T-helper 22 cell (primary cell): ENCODE results near the gene NNT.
"Not testable (repeated sequence)": the region's sequence is repeated elsewhere in the genome, so short reads cannot be mapped to it uniquely, and the experiment has no call there.

Source experiments
- DNase-seq: peaks from one replicate; pipeline ENCODE4 v3.0.0-alpha.2; 2020; ENCODE audit warnings: low read depth

NNT gene

DNA sequence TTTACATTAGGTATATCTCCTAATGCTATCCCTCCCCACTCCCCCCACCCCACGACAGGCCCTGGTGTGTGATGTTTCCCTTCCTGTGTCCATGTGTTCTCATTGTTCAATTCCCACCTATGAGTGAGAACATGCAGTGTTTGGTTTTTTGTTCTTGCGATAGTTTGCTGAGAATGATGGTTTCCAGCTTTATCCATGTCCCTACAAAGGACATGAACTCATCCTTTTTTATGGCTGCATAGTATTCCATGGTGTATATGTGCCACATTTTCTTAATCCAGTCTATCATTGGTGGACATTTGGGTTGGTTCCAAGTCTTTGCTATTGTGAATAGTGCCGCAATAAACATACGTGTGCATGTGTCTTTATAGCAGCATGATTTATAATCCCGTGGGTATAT is 64.4 kb downstream of the NNT start:
- DNase-seq: not testable (repeated sequence)

DNA sequence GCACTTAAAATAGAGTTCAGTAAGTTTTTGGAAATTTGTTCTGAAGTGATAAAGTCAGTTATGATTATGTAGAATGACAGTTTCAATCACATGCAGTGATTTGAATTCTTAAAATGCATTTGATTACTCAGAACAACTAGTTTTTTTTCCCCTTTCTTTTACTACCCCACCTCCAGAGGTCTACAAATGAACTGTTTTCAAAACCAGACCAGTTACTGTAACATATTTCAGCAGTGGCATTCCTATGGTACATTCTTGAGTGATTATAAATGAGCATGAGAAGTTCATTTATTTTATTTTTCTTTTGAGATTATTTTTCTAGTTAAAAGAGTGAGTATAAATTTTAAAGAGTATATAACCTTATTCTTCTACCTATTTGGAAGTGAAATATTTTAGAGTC is 71.6 kb downstream of the NNT start:
- no peak for DNase-seq

DNA sequence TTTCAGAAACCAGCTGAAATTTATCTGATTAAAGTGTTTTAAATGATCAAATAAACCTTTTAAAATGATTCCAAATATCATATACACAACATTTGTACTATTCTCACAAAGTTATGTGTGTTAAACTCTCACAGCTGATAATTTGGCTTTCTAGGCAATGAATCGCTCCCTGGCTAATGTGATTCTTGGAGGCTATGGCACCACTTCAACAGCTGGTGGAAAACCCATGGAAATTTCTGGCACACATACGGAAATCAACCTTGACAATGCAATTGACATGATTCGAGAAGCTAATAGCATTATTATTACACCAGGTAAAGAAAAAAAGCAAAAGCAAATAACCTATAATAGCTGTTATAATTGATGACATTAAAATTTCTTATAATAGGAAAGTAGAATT is 72.4 kb downstream of the NNT start:
- DNase-seq: no peak

DNA sequence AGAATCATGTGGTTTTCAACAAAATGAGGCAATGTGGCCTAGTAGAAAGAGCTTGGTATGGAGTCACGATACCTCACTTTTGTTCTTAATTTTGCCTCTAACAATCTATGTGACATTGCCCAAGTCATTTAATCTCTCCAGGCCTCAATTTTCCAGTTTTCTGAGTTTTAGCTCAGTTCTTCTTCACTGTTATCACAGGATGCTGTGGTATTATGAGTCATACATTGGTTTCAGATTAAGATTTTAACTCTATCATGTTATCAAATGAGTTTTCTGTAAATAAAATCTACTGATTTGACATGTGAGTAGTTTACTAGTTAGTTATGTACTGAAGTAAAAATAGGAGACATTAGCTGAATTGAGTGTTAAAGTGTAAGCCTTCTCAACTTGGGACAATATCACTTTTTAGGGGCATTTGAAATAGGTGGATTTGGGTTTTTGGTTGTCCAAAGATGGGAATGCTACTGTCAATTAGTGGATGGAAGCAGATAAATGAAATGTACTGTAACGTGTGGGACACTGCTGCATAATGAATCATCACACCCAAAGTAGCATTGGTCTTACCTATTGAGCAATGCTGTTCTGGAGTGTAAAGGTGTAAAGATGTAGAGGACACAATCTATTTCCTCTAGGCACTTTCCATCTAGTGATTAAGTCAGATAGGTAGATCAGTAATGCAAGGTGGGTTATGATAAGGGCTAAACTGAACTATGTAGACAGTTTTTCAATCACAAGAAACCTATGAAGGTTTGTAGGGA is 73.3 kb downstream of the NNT start:
- DNase-seq: no peak

DNA sequence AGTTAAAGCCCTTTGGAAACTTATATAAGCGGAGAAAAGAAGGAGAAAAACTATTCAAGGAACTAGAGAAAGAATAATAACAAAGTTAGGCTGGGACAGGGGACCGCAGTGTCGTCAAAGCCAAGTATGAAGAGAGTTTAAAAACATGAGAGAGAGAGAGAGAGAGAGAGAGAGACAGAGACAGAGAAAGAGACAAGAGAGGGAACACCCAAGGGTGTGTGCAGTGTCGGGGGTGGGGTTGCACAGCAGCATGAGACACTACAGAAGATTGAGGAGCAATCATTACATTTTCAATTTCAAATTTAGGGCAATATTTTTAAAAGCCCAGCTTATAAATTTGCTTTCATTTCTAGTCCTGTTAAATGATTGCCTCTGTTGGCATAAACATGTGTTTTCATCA is 74.3 kb downstream of the NNT start:
- DNase-seq: no peak

GRCh38 chr5:43679214-43679613 is 76.2 kb downstream of the NNT start:
- DNase-seq: no peak

- DNase-seq: no peak
Measured at GRCh38 chr5:43680286-43680685, 77.3 kb downstream of the NNT start.

DNA sequence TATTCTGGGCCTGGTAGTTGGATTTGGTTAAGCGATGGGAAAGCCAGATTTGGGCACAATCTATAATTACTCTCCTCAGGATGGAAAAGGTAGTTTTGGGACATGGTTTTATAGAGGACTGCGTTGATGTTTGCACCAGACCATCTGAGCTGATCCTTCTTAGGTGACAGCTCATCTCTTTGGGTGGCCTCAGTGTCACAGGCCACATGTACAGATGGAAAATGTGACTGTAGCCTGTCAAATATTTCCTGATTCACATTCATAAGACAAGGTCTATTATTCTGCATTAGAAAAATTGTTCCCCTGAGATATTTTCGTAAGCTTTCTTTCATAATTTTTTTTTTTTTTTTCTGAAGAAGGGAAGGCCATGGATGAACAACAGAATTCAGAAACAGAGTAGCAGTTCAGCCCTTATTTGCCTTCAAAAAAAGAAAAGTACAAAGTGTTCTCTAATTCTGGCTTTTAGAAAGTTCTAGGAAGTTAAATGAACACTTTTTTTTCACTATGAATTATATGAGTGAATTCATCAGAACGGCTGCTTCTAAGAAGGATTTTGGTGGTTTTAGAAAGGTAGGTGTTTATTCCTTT is 81.0 kb downstream of the NNT start:
- no peak for DNase-seq

DNA sequence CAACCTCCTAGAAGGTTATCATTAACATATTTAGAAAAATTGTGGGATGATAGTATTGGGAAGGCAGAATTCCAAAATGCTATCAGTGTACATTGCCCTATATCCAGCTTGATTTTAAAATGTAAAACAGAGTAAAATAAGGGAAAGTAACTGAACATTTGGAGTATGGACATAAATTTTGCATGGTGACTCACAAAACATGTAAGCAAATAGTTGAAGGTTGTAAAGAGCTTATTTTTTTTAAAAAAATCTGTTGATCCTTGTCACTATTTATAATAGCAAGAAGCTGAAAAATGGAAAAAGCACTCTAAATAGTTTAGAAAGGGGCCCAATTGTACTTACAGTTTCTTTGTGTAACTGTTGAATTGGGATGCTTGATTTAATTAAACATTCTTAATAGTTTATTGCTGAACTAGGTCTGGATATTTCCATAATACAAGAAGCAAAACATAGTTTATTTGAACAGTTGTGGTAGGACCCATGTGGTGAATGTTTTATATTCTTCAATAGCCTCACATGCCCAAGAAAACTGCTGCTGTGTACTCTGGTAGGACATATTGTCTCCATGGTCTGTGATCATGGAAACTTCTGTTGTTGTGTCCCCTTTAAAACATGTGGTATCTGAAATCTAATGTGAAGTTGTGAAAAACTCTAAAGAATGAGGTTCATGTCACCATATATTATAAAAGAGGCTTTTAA is 82.4 kb downstream of the NNT start:
- DNase-seq: no peak

GRCh38 chr5:43687275-43687674 is 84.3 kb downstream of the NNT start:
- DNase-seq: no peak

- no peak for DNase-seq
Measured at GRCh38 chr5:43691275-43691674, 88.3 kb downstream of the NNT start.

GRCh38 chr5:43691893-43692292 is 88.9 kb downstream of the NNT start:
- DNase-seq: no peak

DNA sequence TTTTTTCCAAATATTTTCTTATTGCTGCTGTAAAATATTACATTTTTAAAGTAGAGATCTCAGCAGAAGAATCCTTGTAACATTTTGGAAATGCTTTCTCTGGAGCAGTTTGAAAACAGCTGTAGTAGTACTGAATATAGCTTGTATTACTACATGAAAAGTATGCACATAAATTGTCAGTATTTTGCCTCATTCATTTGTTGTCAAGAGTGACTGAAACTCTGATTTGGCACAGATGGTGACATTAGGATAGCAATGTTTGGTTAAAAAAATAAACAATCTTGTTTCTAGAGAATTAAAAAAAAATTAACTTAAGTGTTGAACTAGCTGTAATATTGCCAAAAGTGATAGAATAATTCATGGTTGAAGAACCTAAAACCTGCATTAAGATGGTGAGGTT is 90.4 kb downstream of the NNT start:
- DNase-seq: no peak

- DNase-seq: no peak
Measured at GRCh38 chr5:43694027-43694426, 91.0 kb downstream of the NNT start.

DNA sequence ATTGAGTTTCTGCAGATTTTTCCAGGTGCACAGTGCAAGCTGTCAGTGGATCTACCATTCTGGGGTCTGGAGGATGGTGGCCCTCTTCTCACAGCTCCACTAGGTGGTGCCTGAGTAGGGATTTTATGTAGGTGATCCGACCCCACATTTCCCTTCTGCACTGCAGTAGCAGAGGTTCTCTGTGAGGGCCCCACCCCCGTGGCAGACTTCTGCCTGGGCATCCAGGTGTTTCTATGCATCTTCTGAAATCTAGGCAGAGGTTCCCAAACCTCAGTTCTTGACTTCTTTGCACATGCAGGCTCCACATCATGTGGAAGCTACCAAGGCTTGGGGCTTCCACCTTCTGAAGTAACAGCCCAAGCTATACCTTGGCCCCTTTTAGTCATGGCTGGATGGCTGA is 93.5 kb downstream of the NNT start:
- DNase-seq: not testable (repeated sequence)

DNA sequence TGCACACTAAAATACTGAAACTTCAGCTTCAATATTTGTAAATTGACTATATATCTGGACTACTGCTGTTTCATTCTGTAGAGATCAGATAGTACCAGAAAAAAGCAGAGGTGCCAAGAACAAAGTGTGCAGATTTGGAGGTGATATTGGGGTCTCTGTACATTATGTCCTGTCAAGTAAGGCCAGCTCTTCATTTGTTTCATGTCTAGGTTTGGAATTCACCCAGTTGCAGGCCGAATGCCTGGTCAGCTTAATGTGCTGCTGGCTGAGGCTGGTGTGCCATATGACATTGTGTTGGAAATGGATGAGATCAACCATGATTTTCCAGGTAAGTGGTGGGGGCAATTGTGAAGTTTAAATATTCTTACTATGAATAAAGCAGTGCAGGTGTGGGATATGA is 96.9 kb downstream of the NNT start:
- no peak for DNase-seq

GRCh38 chr5:43700601-43701000 is 97.6 kb downstream of the NNT start:
- DNase-seq: no peak

DNA sequence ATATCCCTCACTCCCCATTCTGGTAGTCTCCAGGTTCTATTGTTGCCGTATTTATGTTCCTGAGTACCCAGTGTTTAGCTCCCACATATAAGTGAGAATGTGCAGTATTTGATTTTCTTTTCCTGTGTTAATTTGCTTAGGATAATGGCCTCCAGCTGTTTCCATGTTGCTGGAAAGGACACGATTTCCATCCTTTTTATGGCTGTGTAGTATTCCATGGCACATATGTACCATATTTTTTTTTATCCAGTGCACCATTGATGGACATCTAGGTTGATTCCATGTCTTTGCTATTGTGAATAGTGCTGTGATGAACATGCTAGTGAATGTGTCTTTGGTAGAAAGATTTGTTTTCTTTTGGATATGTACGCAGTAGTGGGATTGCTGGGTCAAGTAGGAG is 98.2 kb downstream of the NNT start:
- no peak for DNase-seq

- DNase-seq: no peak
Measured at GRCh38 chr5:43702293-43702692, 99.3 kb downstream of the NNT start.

DNA sequence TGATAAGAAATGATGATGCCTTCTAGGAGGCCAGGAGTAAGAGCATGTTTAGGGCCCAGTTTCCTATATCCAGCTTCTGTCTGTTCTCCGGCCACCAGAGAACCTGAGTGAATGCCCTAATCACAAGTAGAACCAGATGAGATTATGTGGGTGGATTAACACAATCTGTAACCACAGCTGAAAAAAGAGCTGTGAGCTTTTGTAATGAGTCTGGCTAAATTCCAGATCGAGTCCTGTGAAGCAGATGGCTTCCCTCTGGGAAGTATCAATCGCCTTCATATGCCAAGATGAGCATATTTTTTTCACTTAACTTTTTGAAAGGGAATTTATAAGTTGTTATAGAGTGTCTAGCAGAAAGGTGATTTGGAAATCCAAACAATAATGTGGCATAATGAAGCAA is 99.8 kb downstream of the NNT start:
- DNase-seq: no peak

- no peak for DNase-seq
Measured at GRCh38 chr5:43704243-43704642, 101.3 kb downstream of the NNT start.

DNA sequence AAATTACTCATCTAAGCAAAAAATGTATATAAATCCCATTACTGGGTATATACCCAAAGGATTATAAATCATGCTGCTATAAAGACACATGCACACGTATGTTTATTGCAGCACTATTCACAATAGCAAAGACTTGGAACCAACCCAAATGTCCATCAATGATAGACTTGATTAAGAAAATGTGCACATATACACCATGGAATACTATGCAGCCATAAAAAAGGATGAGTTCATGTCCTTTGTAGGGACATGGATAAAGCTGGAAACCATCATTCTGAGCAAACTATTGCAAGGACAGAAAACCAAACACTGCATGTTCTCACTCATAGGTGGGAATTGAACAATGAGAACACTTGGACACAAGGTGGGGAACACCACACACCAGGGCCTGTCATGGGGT is 103.6 kb downstream of the NNT start:
- DNase-seq: not testable (repeated sequence)

DNA sequence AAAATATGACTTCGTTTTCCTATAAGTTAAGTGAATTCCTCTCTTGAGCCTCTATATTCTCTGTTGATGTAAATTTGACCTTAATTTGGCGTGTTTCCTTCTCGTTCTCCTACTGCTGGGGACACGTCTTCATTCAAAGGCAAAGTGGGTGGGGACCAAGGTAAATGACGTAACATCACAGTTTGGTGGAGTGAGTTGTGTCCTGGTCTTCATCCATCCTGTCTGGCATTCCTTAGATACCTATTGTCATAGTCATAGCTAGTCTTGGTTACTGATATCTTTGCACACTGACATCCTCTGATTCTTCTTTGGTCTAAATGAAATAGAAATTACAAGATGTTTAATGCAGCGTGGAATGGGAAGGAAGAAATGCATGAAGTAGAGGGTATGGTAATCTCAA is 108.5 kb downstream of the NNT start:
- DNase-seq: no peak

GRCh38 chr5:43712081-43712480 is 109.1 kb downstream of the NNT start:
- no peak for DNase-seq
